Measurements from ENCODE around the gene STXBP3. TPM values are rescaled to one million over a fixed set of nuclear protein-coding genes. Genes with fewer than 3 reads are reported as not detected.
A peak's percentile ranks its signal among the peaks of the same experiment; 100 is the strongest.

The STXBP3 gene
- total and polyA plus RNA-seq, 2 of the 4 experiments (the other 2 are of a cell fraction): 19.1 to 19.7 TPM

DNA sequence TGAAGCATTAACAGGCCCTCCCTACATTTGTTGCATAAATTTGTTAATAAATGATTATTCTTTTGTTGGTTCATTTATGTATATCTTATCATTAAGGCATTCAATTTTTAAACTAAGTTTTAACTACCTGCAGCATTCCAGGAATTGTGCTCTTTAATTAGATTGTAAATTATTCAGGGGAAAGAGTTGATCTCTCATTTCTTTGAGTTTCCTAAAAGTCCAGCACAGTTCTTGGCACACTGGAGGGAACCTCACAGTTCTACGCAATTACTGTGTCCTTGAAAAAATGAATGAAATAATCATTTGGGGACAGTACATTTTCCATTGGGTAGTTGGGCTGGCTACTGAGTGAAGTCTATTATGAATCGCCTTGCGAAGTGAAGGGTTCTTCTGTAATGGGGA is 493 bp upstream of the STXBP3 start:
- H4K91ac ChIP-seq (ENCODE audit: insufficient read depth, low read depth, low read length): peak overlapping the region; percentile 47; the same call in 1 of the 2 replicates
- peak overlapping the region; percentile 96 for H2AK9ac ChIP-seq (replicated peaks; ENCODE audit: low read depth, low read length, poor library complexity)
- dilution Hi-C loops (cut with HindIII; ENCODE audit: low sequenced_read_pairs, unreplicated experiment): no loop called here
- ATAC-seq (ENCODE audit: low read depth) (no peak), DNase-seq (no peak)
- no peak overlapping the region for H3K9ac ChIP-seq (ENCODE audit: low read depth, low read length)
- peak overlapping the region; percentile 24 to 94; a peak in 3 of 4 replicates for H4K8ac ChIP-seq (ENCODE audit: low read depth in 2 of 2, low read length in 2 of 2)
- ChIA-PET POLR2A (ENCODE audit: unreplicated experiment) (no interaction called here), CTCF (interaction anchor here (0.6 to 1.2 kb wide), 2 partner anchors 10 to 15 kb away, joined by 3 to 5 read pairs; no protein-coding TSS in a partner anchor)
- H3K4me3 ChIP-seq (ENCODE audit: insufficient read depth, low read depth, low read length): peak overlapping the region; percentile 10; the same call in 1 of the 2 replicates
- H3K4me1 ChIP-seq (ENCODE audit: control insufficient read depth, insufficient read depth, low read length): no peaks in the 10 kb centered on the region
- peak overlapping the region; percentile 44 for H2BK5ac ChIP-seq (ENCODE audit: low read depth, low read length, poor library complexity, severe bottlenecking)
- H3K56ac ChIP-seq (ENCODE audit: extremely low read depth, insufficient read depth, low read length): peak overlapping the region; percentile 57; the same call in 1 of the 2 replicates
- peak overlapping the region; percentile 22; the same call in 1 of the 2 replicates for H3K18ac ChIP-seq (ENCODE audit: low read depth, low read length)
- H3K79me1 ChIP-seq (ENCODE audit: low read depth in 1 of 2, low read length in 2 of 2): peaks cover 16 to 28% of the 10 kb centered on the region in 2 experiments; a peak in 3 of 4 replicates
- H3K36me3 ChIP-seq (ENCODE audit: control insufficient read depth, insufficient read depth, low read length): peaks cover 2% of the 10 kb centered on the region; the same call in 1 of the 2 replicates
- WGBS, 2 experiments (ENCODE audit: extremely low coverage in 2 of 2, insufficient read length in 1 of 2): no CpG with 5 or more reads among the region's 3 CpGs
- H3K9me3 ChIP-seq (ENCODE audit: control insufficient read depth, insufficient read depth, low read length): no peaks in the 10 kb centered on the region
- peak overlapping the region; percentile 84; the same call in 1 of the 2 replicates for H3K14ac ChIP-seq (replicated peaks; ENCODE audit: low read depth, low read length)
- peak overlapping the region; percentile 47; the same call in 1 of the 2 replicates for H3K4me2 ChIP-seq (ENCODE audit: low read depth, low read length)
- peak overlapping the region; percentile 84 for H2BK120ac ChIP-seq (ENCODE audit: low read depth, low read length)
- TF ChIP-seq CEBPB (IDR thresholded peaks at IDR 0.05; ENCODE audit: low read depth, low read length) (no peak), MAZ (IDR thresholded peaks at IDR 0.05; ENCODE audit: borderline replicate concordance, low read depth, low read length) (no peak), NFE2L2 (IDR thresholded peaks at IDR 0.05; ENCODE audit: low read depth, low read length) (no peak), SMC3 (IDR thresholded peaks at IDR 0.05; ENCODE audit: low read depth, low read length) (no peak), CTCF (conservative IDR thresholded peaks at IDR 0.05; ENCODE audit: low read depth, low read length) (no peak), RFX5 (IDR thresholded peaks at IDR 0.05; ENCODE audit: low read depth, low read length) (no peak), FOS (IDR thresholded peaks at IDR 0.05; ENCODE audit: low read depth, low read length) (no peak)
- TF ChIP-seq, protein P1, sequence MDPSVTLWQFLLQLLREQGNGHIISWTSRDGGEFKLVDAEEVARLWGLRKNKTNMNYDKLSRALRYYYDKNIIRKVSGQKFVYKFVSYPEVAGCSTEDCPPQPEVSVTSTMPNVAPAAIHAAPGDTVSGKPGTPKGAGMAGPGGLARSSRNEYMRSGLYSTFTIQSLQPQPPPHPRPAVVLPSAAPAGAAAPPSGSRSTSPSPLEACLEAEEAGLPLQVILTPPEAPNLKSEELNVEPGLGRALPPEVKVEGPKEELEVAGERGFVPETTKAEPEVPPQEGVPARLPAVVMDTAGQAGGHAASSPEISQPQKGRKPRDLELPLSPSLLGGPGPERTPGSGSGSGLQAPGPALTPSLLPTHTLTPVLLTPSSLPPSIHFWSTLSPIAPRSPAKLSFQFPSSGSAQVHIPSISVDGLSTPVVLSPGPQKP (IDR thresholded peaks at IDR 0.05; ENCODE audit: borderline replicate concordance, low read depth, low read length): no peak
- H4K5ac ChIP-seq (ENCODE audit: low read depth, low read length): peak overlapping the region; percentile 74
- 0 out of 2 replicates have a peak, but pooled peaks cover 2% of the 10 kb centered on the region for H3K9me1 ChIP-seq (ENCODE audit: insufficient read depth, low read length)
- peak overlapping the region; percentile 81; the same call in 1 of the 2 replicates for H2BK20ac ChIP-seq (ENCODE audit: low read depth, low read length)
- intact Hi-C loops (cut with micrococcal nuclease): loop anchor here (1.0 to 2.0 kb wide), 3 partner anchors 23 to 151 kb away; partner anchors contain the start of gene PRPF38B
- peak overlapping the region; percentile 97 for H2AFZ ChIP-seq (replicated peaks; ENCODE audit: low read length, poor library complexity)
- no TSS peak for BruUV-seq (replicated peaks)
- H2BK15ac ChIP-seq (ENCODE audit: low read depth, low read length): peak overlapping the region; percentile 39; the same call in 1 of the 3 replicates
- H3K4ac ChIP-seq (ENCODE audit: low read depth, low read length): peak overlapping the region; percentile 80; the same call in 1 of the 2 replicates
- peaks cover 5% of the 10 kb centered on the region for H3K27me3 ChIP-seq (ENCODE audit: control insufficient read depth, insufficient read depth, low read length)
- peaks cover 5% of the 10 kb centered on the region; the same call in 1 of the 2 replicates for H4K20me1 ChIP-seq (ENCODE audit: insufficient read depth, low read length)
- in situ Hi-C loops (cut with MboI; ENCODE audit: low sequenced_read_pairs): loop anchor here (5.0 kb wide), 1 partner anchor 54 kb away; the partner anchor contains the start of gene PRPF38B
- H2AK5ac ChIP-seq (ENCODE audit: low read depth, low read length): 0 out of 2 replicates have a peak overlapping the region, but pooled peaks have one; percentile 15
- no peak overlapping the region; the same call in 1 of the 2 replicates for H3K23ac ChIP-seq (ENCODE audit: low read depth, low read length)
- H3K27ac ChIP-seq (ENCODE audit: insufficient read depth, low read length): no peak overlapping the region

Data from IMR-90 (cell line).